ENCODE data around the gene ANKRD1. TPM values are rescaled to one million over a fixed set of nuclear protein-coding genes. Genes with fewer than 3 reads are reported as not detected.
A peak's percentile ranks its signal among the peaks of the same experiment; 100 is the strongest.
"Not testable (repeated sequence)": the region's sequence is repeated elsewhere in the genome, so short reads cannot be mapped to it uniquely, and the experiment has no call there.

The ANKRD1 gene
- total RNA-seq, 2 donors from 2014 or later: 0.52 to 4.3 TPM

DNA sequence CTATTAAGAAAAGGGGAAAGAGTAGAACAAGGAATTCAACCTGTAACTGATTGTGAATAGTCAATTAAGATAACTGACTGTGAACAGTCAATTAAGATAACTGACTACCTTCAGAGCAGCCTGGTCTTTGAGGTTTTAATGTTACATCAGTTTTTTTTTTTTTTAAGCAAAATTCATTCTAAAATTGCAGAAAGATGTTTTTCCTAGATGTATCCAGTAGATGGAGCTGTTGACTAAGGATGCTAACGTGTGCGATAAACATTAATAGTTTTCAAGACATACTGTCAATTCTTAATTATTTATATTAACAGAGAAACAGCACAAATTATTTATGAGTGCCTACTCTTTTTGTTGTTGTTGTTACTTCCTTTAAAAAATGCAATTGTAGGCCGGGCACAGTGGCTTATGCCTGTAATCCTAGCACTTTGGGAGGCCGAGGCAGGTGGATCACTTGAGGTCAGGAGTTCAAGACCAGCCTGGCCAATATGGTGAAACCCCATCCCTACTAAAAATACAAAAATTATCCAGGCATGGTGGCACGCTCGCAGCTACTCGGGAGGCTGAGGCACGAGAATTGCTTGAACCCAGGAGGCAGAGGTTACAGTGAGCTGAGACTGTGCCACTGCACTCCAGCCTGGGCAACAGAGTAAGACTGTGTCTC lies 40.7 kb downstream of the ANKRD1 start:
- H3K9me3 ChIP-seq; H3K27me3 ChIP-seq; H3K4me1 ChIP-seq; DNase-seq; H3K27ac ChIP-seq; ATAC-seq; H3K36me3 ChIP-seq (replicated peaks in 1 of 2; ENCODE audit: insufficient read depth in 1 of 2, low read depth in 2 of 2); intact Hi-C loops (cut with DNase I); H3K4me3 ChIP-seq: not testable (repeated sequence)
- peak; percentile 53 to 60 (median 55) for TF ChIP-seq CTCF (IDR thresholded peaks at IDR 0.05)
- 73 to 74% methylated on average over 8 of the region's 8 CpGs for WGBS, 2 donors

GRCh38 chr10:90879062-90879461 lies 41.8 kb downstream of the ANKRD1 start:
- H3K9me3 ChIP-seq: no peaks in the 10 kb centered on the region
- DNase-seq (no peak), ATAC-seq (no peak)
- no peak for TF ChIP-seq CTCF (IDR thresholded peaks at IDR 0.05)
- no peak for TF ChIP-seq POLR2A (IDR thresholded peaks at IDR 0.05)
- H3K36me3 ChIP-seq (replicated peaks in 1 of 2; ENCODE audit: insufficient read depth in 1 of 2, low read depth in 2 of 2): peaks cover 0 to 2% of the 10 kb centered on the region in 2 donors
- intact Hi-C loops (cut with DNase I): no loop called here
- WGBS, 2 donors: 87 to 93% methylated on average over 2 of the region's 2 CpGs
- H3K27me3 ChIP-seq: no peaks in the 10 kb centered on the region
- H3K4me3 ChIP-seq: no peak overlapping the region
- no peaks in the 10 kb centered on the region for H3K4me1 ChIP-seq
- H3K27ac ChIP-seq: no peak overlapping the region

DNA sequence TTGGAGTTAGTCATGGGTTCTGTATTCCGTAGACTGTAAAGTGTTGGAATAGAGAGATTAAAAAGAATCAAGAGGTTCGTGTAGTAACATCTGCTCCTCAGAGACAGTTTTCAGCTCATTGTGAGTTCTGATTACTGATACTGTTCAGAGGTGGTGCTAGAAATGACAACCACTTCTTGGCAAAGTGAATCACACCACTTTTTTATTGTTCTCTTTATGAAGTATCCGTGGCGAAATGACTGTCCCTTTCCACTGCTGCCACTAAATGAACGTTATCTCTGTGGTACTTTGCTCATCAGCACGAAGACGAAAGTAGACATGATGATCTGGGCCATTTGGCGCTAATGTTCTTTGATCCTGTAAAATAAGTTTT lies 48.3 kb downstream of the ANKRD1 start:
- H3K9me3 ChIP-seq: no peaks in the 10 kb centered on the region
- intact Hi-C loops (cut with DNase I): no loop called here
- no peaks in the 10 kb centered on the region for H3K27me3 ChIP-seq
- ATAC-seq (no peak), DNase-seq (no peak)
- TF ChIP-seq POLR2A (IDR thresholded peaks at IDR 0.05) (no peak), CTCF (IDR thresholded peaks at IDR 0.05) (no peak)
- peak overlapping the region in 1 of 4 donors; percentile 48 for H3K27ac ChIP-seq
- H3K4me3 ChIP-seq: peak overlapping the region; percentile 56 to 78
- H3K36me3 ChIP-seq (replicated peaks in 1 of 2; ENCODE audit: insufficient read depth in 1 of 2, low read depth in 2 of 2): no peaks in the 10 kb centered on the region
- H3K4me1 ChIP-seq: peaks cover 19% of the 10 kb centered on the region
- WGBS, 2 donors: 16 to 26% methylated on average over 8 of the region's 8 CpGs

DNA sequence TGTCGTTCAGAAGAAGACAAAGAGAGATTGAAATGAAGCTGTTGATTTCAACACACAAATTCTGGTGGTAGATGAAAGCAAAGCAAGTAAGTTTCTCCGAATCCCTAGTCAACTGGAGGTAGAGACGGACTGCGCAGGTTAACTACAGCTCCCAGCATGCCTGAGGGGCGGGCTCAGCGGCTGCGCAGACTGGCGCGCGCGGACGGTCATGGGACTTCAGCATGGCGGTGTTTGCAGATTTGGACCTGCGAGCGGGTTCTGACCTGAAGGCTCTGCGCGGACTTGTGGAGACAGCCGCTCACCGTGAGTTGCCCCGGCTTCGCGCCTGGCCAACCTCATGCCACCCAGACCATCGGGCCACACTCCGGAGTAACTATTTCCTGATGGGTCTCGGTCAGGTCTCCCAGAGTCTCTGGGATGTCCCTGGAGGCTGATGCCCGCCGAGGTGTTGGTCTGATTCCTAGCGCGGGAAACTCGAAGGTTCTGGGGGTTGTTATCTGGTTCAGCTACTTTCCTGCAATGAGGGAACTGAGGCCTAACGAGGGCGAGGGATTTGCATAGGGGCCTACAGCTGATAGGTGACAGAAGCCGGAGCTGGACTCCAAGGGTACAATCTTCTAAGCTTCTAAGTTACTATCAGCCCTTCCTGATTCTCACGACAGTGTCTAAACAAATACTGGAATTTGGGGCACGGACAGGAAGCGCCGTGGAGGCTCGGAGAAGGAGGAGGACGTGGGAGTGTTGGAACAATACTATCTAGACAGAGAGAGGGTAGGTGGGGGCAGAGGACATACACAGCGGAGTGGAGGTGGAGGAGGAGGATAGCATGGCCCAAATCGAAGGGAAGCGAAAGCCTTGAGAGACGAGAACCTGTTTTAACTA lies 48.9 kb downstream of the ANKRD1 start, which contains the start of gene RPP30:
RPP30 (plus strand) TSS at position 209 of the 882 bp plus-strand sequence; CDS start at position 222, 13 bp downstream.
- ATAC-seq (peak; percentile 98), DNase-seq (peak; percentile 79 to 88 (median 82))
- Histone ChIP-seq H3K4me1 (peaks cover 19% of the 10 kb centered on the region), H3K9me3 (no peaks in the 10 kb centered on the region), H3K36me3 (replicated peaks in 1 of 2; ENCODE audit: insufficient read depth in 1 of 2, low read depth in 2 of 2) (no peaks in the 10 kb centered on the region), H3K27me3 (no peaks in the 10 kb centered on the region), H3K27ac (peak within 1 kb of the TSS in 3 of 4 donors; percentile 48 to 63 (median 53)), H3K4me3 (peak within 1 kb of the TSS; percentile 56 to 78)
- TF ChIP-seq POLR2A (IDR thresholded peaks at IDR 0.05) (peak in 2 of 3 donors; percentile 51 to 53), CTCF (IDR thresholded peaks at IDR 0.05) (peak in 2 of 7 experiments; percentile 7 to 14)
- 0 to 1% methylated on average over 24 to 43 of the region's 43 CpGs for WGBS, 2 donors
- intact Hi-C loops (cut with DNase I): no loop called here
